ENCODE results near the gene NCKAP5.

DNA sequence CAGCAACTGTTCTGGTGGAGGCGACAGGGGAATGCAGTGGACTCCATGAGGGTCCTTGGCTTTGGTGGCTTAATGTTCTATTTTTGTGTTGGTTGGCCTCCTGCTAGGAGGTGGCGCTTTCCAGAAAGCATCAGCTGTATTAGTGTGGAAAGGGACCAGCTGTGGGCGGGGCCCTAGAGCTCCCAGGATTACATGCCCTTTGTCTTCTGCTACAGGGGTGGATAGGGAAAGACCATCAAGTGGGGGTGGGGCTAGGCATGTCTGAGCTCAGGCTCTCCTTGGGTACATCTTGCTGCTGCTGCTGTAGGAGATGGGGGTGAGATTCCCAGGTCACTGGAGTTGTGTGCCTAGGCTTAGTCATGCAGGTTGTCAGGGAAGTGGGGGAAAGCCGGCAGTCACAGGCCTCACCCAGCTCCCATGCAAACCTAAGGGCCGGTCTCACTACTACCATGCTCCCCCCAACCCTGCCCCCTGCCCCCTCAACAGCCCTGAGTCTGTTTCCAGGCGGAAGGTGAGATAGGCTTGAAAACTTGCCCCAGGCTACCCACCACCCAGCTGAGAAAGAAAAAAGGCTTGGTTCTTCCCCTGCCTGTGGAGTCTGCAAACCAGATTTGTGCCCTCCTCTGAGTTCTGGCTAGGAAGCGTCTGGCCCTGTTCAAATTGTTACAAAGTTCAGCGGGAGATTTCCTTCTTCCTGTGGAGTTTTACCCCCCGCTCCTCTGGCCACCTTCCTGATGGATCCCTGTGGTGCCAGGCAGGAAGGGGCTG, 756.9 kb downstream of the NCKAP5 start:
- TF ChIP-seq EZH2 (IDR thresholded peaks at IDR 0.05; ENCODE audit: borderline replicate concordance, insufficient read depth, low read depth, low read length, poor library complexity, severe bottlenecking) = no peak
- TF ChIP-seq, protein P1, sequence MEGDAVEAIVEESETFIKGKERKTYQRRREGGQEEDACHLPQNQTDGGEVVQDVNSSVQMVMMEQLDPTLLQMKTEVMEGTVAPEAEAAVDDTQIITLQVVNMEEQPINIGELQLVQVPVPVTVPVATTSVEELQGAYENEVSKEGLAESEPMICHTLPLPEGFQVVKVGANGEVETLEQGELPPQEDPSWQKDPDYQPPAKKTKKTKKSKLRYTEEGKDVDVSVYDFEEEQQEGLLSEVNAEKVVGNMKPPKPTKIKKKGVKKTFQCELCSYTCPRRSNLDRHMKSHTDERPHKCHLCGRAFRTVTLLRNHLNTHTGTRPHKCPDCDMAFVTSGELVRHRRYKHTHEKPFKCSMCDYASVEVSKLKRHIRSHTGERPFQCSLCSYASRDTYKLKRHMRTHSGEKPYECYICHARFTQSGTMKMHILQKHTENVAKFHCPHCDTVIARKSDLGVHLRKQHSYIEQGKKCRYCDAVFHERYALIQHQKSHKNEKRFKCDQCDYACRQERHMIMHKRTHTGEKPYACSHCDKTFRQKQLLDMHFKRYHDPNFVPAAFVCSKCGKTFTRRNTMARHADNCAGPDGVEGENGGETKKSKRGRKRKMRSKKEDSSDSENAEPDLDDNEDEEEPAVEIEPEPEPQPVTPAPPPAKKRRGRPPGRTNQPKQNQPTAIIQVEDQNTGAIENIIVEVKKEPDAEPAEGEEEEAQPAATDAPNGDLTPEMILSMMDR (IDR thresholded peaks at IDR 0.05) = no peak
